DLD1 (cell line): ENCODE results near the gene ETFDH.
"Not testable (repeated sequence)": the region's sequence is repeated elsewhere in the genome, so short reads cannot be mapped to it uniquely, and the experiment has no call there.

Experiments
- in situ Hi-C: cut with HindIII; loops from 2 replicates; pipeline ENCODE4 v1.10.0; 2017; ENCODE audit warnings: low sequenced_read_pairs

ETFDH gene

GRCh38 chr4:158750379-158750778, 78.3 kb downstream of the ETFDH start:
- in situ Hi-C loops = no loop called here

DNA sequence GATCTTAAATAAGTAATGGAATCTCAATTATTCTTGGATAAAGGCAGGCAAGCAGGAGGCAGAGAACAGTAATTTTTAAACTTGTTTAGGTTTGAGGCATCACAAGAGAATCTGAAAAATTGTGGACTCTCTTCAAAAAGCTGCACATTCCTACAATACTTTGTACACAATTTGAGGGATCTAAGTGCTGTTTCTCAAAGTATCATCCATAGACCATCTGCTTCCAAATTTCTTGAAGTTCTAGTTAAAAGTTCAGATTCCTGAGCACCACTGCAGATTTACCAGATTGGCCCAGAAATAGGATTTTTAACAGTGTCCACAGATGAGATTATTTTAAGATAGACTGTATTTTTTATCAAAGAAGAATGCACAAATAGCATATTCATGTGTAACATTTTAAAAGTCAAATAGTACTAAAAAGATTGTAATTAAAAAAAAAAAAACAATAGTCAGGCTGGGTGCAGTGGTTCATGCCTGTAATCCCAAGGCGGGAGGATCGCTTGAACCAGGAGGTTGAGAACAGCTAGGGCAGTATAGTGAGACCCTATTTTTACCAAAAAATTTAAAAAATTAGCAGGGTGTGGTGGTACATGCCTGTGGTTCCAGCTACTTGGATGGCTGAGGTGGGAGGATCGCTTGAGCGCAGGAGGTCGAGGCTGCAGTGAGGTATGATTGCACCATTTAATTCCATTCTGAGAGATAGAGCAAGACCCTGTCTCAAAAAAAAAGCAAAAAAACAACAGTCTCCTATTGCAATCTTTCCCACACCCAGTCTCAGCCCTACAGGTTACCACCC, 82.5 kb downstream of the ETFDH start:
- in situ Hi-C loops = no loop called here

GRCh38 chr4:158755819-158756218, 83.7 kb downstream of the ETFDH start:
- in situ Hi-C loops = not testable (repeated sequence)

DNA sequence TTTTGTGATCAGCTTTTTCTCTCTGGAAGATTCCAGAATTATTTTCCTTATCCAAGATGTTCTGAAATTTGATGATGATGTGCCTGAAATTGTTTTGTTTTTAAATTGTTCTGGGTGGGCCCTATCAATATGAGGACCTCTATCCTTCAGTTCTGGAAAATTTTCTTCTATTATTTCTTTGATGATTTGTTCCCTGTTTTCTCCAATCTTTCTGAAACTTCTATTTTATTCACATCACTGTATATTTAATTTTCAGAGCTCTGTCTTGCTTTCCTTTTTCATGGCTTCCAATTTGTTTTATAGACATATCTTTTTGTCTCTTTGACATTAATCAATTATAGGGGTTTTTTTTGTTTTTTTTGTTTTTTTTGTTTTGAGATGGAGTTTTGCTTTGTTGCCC, 84.5 kb downstream of the ETFDH start:
- in situ Hi-C loops = no loop called here

- in situ Hi-C loops = no loop called here
Observed at GRCh38 chr4:158758142-158758541, 86.0 kb downstream of the ETFDH start.

DNA sequence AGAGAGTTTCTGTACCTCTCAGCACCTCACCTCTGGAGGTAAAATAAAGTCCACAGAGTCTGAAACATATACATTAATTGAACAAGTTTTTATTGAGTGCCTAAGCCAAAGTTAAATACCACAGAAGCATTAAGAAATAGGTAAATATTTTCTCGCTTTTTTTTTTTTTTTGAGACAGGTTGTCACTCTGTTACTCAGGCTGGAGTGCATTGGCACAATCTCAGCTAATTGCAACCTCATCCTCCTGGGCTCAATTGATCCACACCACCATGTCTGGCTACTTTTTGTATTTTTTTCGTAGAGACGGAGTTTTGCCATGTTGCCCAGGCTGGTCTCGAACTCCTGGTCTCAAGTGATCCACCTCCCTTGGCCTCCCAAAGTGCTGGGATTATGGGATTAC, 86.6 kb downstream of the ETFDH start:
- in situ Hi-C loops = no loop called here
